ENCODE results near the gene CDH13. TPM values are rescaled to one million over a fixed set of nuclear protein-coding genes. Genes with fewer than 3 reads are reported as not detected.

The CDH13 gene
- total RNA-seq, 1 donor: 102 TPM

GRCh38 chr16:83470416-83470815 is 843.6 kb downstream of the CDH13 start:
- H3K4me1 ChIP-seq (ENCODE audit: insufficient read depth, low read length): peaks cover 12% of the 10 kb centered on the region
- no peaks in the 10 kb centered on the region for H3K27me3 ChIP-seq (ENCODE audit: insufficient read depth, low read length)
- no peak overlapping the region for H3K4me3 ChIP-seq (ENCODE audit: insufficient read depth, low read length)
- no peaks in the 10 kb centered on the region for H3K36me3 ChIP-seq (ENCODE audit: insufficient read depth, low read length)
- no peak overlapping the region for H2AFZ ChIP-seq (ENCODE audit: low read length)
- no peaks in the 10 kb centered on the region for H3K79me2 ChIP-seq (ENCODE audit: insufficient read depth, low read length)
- peak; percentile 69 for DNase-seq (ENCODE audit: insufficient read length, low spot score, missing footprints)
- TF ChIP-seq, protein P1, sequence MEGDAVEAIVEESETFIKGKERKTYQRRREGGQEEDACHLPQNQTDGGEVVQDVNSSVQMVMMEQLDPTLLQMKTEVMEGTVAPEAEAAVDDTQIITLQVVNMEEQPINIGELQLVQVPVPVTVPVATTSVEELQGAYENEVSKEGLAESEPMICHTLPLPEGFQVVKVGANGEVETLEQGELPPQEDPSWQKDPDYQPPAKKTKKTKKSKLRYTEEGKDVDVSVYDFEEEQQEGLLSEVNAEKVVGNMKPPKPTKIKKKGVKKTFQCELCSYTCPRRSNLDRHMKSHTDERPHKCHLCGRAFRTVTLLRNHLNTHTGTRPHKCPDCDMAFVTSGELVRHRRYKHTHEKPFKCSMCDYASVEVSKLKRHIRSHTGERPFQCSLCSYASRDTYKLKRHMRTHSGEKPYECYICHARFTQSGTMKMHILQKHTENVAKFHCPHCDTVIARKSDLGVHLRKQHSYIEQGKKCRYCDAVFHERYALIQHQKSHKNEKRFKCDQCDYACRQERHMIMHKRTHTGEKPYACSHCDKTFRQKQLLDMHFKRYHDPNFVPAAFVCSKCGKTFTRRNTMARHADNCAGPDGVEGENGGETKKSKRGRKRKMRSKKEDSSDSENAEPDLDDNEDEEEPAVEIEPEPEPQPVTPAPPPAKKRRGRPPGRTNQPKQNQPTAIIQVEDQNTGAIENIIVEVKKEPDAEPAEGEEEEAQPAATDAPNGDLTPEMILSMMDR (IDR thresholded peaks at IDR 0.05; ENCODE audit: extremely low read depth, low read depth, low read length): no peak
- H3K9me3 ChIP-seq (ENCODE audit: low read depth, low read length): no peaks in the 10 kb centered on the region
- no peaks in the 10 kb centered on the region for H4K20me1 ChIP-seq (ENCODE audit: insufficient read depth, low read length)
- H3K27ac ChIP-seq (ENCODE audit: low read depth, low read length): no peak overlapping the region
- H3K4me2 ChIP-seq (ENCODE audit: insufficient read depth, low read length): no peak overlapping the region

DNA sequence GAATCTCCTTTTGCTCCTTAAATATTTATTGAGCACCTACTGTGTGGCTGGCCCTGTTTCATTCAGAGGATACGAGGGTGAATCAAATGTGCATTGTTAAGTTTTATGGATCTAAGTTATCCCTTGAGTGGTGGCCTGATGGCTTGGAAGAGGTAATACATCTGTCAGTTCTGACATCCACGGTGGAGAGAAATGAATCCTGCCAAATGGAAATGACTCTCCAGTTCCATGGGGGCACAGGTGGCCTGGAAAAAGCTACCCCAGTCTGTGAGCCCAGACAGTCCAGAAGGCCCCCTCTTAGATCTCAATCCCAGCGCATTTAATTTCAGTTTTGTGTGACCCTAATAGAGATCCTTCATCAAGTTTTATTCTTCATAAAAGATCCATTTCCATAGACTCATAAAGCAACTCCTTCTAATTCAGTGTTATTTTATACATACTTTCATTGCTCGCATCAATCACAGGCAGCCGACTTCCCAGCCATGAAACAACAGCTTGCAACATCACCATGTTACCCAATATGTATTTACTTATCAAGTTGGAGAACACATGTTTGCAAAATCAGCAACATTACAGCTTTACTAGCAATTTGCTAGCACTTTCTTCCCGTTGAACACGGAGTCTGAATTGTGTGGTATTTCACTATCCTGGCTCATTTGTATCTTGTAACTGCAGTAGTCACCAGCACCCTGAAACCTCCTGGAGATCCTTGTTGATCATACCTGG is 846.2 kb downstream of the CDH13 start:
- H3K36me3 ChIP-seq (ENCODE audit: insufficient read depth, low read length): no peaks in the 10 kb centered on the region
- no peaks in the 10 kb centered on the region for H3K27me3 ChIP-seq (ENCODE audit: insufficient read depth, low read length)
- H3K4me3 ChIP-seq (ENCODE audit: insufficient read depth, low read length): no peak overlapping the region
- H3K27ac ChIP-seq (ENCODE audit: low read depth, low read length): no peak overlapping the region
- no peak overlapping the region for H2AFZ ChIP-seq (ENCODE audit: low read length)
- no peak for DNase-seq (ENCODE audit: insufficient read length, low spot score, missing footprints)
- no peaks in the 10 kb centered on the region for H3K9me3 ChIP-seq (ENCODE audit: low read depth, low read length)
- TF ChIP-seq, protein P1 (IDR thresholded peaks at IDR 0.05; ENCODE audit: extremely low read depth, low read depth, low read length): no peak
- peaks cover 12% of the 10 kb centered on the region for H3K4me1 ChIP-seq (ENCODE audit: insufficient read depth, low read length)
- H3K79me2 ChIP-seq (ENCODE audit: insufficient read depth, low read length): no peaks in the 10 kb centered on the region
- H4K20me1 ChIP-seq (ENCODE audit: insufficient read depth, low read length): no peaks in the 10 kb centered on the region
- no peak overlapping the region for H3K4me2 ChIP-seq (ENCODE audit: insufficient read depth, low read length)

GRCh38 chr16:83473926-83474650 is 847.3 kb downstream of the CDH13 start:
- Histone ChIP-seq H3K4me3 (ENCODE audit: insufficient read depth, low read length) (no peak overlapping the region), H3K36me3 (ENCODE audit: insufficient read depth, low read length) (no peaks in the 10 kb centered on the region), H3K27ac (ENCODE audit: low read depth, low read length) (no peak overlapping the region), H2AFZ (ENCODE audit: low read length) (no peak overlapping the region), H3K9me3 (ENCODE audit: low read depth, low read length) (no peaks in the 10 kb centered on the region), H3K27me3 (ENCODE audit: insufficient read depth, low read length) (no peaks in the 10 kb centered on the region), H3K4me2 (ENCODE audit: insufficient read depth, low read length) (no peak overlapping the region), H4K20me1 (ENCODE audit: insufficient read depth, low read length) (no peaks in the 10 kb centered on the region), H3K4me1 (ENCODE audit: insufficient read depth, low read length) (peaks cover 12% of the 10 kb centered on the region), H3K79me2 (ENCODE audit: insufficient read depth, low read length) (no peaks in the 10 kb centered on the region)
- TF ChIP-seq, protein P1 (IDR thresholded peaks at IDR 0.05; ENCODE audit: extremely low read depth, low read depth, low read length): no peak
- no peak for DNase-seq (ENCODE audit: insufficient read length, low spot score, missing footprints)

DNA sequence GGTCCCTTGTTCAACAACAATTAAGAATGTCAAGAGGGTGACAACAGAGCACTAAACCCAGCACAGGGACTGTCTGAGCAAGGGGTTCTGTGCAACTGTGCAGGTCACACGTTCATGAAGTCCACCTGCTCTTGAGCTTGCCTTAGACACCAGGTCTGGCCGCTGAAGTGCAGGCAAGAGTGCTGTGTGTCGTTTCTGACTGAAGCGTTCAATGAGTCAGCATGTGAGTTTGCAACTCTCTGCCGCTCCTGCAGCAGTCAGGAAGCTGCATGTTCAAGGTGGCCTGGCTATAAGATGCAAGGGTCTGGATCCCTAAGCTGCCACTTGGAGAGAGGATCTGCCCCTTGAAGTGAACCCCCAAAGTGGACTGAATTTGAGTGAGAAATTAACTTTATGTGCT is 848.3 kb downstream of the CDH13 start:
- Histone ChIP-seq H3K36me3 (ENCODE audit: insufficient read depth, low read length) (no peaks in the 10 kb centered on the region), H2AFZ (ENCODE audit: low read length) (no peak overlapping the region), H3K4me1 (ENCODE audit: insufficient read depth, low read length) (peaks cover 9% of the 10 kb centered on the region), H4K20me1 (ENCODE audit: insufficient read depth, low read length) (no peaks in the 10 kb centered on the region), H3K4me3 (ENCODE audit: insufficient read depth, low read length) (no peak overlapping the region), H3K27ac (ENCODE audit: low read depth, low read length) (no peak overlapping the region), H3K4me2 (ENCODE audit: insufficient read depth, low read length) (no peak overlapping the region), H3K9me3 (ENCODE audit: low read depth, low read length) (no peaks in the 10 kb centered on the region), H3K27me3 (ENCODE audit: insufficient read depth, low read length) (no peaks in the 10 kb centered on the region), H3K79me2 (ENCODE audit: insufficient read depth, low read length) (no peaks in the 10 kb centered on the region)
- TF ChIP-seq, protein P1 (IDR thresholded peaks at IDR 0.05; ENCODE audit: extremely low read depth, low read depth, low read length): no peak
- no peak for DNase-seq (ENCODE audit: insufficient read length, low spot score, missing footprints)
